Activated naive CD8-positive, alpha-beta T cell treated with anti-CD3 and anti-CD28 coated beads, Interleukin-2, amount 50 U/mL, for 16 hours (primary cell): Measurements from ENCODE around the gene ASTL.
A peak's percentile ranks its signal among the peaks of the same experiment; 100 is the strongest.
"Not testable (repeated sequence)": the region's sequence is repeated elsewhere in the genome, so short reads cannot be mapped to it uniquely, and the experiment has no call there.

Source experiments
- DNase-seq: peaks from one replicate; pipeline ENCODE4 v3.0.0-alpha.2; 2020; ENCODE audit warnings: low read depth, low spot score

The ASTL gene

DNA sequence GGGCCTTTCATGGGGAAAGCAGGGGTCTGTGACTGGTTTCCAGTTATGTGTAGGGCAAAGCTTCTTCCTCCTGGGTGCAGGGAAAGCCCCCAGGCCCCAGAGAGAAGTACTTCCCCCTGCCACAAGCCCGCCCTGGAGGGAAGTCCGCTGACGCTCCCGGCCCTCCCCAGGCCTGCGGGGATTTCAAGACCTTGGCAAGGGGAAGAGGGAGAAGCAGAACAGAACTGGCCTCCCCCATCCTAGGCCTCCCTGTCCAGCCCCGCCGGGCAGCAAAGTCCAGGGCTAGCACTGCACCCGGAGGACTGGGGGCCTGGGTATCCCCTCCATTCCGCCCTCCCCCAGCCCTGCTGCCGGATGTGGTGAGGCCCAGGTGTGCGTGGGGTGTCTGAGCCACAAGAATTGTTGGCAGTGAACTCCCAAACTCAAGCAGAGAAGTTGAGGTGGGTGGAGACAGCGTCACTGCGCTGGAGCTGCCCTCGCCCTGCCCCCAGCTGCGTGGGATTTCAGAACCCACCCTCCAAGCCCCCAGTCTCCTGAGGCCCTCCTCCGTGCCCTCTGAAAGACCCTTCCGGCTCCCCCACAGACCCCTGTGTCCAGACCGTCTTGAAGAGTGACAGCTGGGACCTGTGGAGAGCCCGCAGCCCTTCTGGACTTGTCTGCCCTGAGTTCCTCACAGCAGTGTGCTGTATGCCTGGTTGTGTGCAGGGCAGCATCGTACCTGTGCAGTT is 8.0 kb upstream of the ASTL start:
- DNase-seq: peak; percentile 82

GRCh38 chr2:96145848-96146152 is 7.5 kb upstream of the ASTL start:
- no peak for DNase-seq

- peak; percentile 81 for DNase-seq
Observed at GRCh38 chr2:96145036-96145847, 6.9 kb upstream of the ASTL start, which contains the start of gene DUSP2. TSS of gene DUSP2 (minus strand) at chr2:96145440. CDS start at chr2:96145354, 86 bp downstream.

GRCh38 chr2:96144481-96145035 is 6.3 kb upstream of the ASTL start:
- no peak for DNase-seq

DNA sequence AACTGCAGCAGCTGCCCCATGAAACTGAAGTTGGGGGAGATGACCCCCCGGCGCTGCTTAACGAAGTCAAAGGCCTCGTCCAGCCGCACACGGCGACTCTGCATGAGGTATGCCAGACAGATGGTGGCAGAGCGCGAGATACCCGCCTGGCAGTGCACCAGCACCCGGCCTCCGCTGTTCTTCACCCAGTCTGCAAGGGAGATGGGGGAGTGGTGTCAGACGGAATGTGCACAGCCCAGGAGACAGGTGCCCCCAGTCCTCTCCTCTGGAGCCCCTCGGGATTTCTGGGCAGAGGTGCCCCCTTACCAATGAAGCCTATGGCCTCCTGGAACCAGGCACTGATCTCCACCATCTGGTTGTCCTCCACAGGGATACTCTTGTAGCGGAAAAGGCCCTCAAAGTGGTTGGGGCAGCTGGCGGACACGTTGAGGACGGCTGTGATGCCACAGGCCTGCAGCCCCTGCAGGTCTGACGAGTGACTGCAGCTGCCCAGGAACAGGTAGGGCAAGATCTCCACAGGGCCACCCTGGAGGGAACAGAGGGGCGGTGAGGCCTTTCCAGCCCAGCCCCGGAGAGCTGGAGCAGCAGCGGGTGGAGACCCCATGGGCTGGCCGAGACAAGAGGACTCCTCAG is 5.7 kb upstream of the ASTL start:
- DNase-seq: no peak

DNA sequence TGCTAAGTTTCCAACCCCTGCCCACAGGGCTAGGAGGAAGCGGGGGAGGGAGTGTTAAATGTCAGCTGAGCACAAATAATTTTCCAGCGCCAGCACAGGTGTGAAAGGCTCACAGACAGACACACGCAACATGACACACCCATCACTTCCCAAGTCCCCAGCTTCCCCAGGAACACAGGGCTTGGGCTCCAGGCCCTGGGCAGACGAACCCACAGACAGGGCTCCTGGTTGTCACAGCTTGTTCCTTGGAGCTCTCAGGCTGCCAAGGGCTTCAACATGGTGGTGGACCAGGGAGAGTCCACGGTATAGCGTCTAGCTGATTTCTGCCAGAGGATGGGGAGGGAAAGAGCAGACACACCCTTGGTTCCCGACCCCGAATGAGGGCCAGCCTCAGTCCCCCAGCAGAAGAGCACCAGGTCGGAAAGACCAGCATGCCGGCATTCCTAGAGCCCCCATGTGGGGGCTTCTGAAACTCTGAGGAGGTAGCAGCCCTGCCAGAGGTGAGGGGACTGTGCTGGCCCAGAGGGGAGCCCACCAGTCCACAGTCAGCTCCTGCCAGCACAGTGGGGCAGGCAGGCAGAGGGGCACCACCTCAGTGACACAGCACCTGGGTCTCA is 5.0 kb upstream of the ASTL start:
- DNase-seq: no peak

- DNase-seq: peak; percentile 53
Observed at GRCh38 chr2:96142217-96143113, 4.2 kb upstream of the ASTL start.

GRCh38 chr2:96141624-96141967 is 3.3 kb upstream of the ASTL start:
- not testable (repeated sequence) for DNase-seq

GRCh38 chr2:96140941-96141623 is 2.8 kb upstream of the ASTL start:
- no peak for DNase-seq

- no peak for DNase-seq
Observed at GRCh38 chr2:96139181-96139758, 968 bp upstream of the ASTL start.

- DNase-seq: no peak
Observed at GRCh38 chr2:96137321-96138178, 752 bp downstream of the ASTL start.

DNA sequence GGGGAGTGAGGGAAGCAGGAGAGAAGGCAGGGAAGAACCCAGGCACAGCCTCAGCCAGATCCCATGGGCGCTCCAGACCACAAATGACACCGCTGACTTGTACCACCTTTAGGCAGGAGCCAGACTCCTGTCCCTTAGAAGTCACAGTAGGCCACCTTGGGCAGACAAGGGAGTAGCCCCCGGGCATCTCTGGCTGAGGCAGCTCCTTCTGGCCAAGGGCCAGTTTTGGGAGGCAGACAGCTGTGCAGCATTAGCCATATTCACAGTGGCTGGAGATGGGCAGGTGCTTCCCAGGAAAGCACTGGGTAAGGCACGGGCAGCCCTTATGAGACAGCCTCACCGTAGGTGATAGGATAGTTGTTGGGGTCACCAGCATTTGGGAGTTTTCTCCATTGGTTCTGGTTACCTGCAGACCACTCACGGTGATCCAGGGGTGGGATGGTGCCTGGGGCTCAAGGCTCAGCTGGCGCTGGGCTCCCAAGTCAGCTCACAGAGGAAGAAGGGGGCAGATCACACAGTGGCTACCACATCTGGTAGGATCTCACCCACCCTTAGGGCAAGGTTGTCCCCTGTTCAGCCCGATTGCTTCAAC is 2.1 kb downstream of the ASTL start:
- DNase-seq: no peak

- no peak for DNase-seq
Observed at GRCh38 chr2:96135621-96136020, 2.7 kb downstream of the ASTL start.

DNA sequence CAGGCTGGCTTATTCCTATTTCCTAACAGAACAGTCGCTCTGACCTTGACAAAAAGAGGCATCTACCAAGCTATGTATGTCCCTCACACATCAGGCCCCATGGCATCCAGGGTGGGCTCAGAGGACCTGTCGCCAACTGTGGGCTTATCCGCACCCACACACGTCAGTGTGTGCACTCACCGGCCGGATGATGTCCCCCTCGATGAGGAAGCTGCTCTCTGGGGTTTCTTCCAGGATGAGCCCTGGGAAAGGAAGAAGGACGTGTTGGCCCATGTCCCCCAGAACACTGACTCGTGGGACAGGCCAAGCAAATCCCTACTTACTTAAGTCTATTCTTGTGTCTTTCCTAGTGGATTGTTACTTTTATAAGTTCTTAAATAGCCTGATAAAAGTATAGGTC is 3.1 kb downstream of the ASTL start:
- no peak for DNase-seq

- DNase-seq: no peak
Observed at GRCh38 chr2:96134421-96134820, 3.9 kb downstream of the ASTL start.

DNA sequence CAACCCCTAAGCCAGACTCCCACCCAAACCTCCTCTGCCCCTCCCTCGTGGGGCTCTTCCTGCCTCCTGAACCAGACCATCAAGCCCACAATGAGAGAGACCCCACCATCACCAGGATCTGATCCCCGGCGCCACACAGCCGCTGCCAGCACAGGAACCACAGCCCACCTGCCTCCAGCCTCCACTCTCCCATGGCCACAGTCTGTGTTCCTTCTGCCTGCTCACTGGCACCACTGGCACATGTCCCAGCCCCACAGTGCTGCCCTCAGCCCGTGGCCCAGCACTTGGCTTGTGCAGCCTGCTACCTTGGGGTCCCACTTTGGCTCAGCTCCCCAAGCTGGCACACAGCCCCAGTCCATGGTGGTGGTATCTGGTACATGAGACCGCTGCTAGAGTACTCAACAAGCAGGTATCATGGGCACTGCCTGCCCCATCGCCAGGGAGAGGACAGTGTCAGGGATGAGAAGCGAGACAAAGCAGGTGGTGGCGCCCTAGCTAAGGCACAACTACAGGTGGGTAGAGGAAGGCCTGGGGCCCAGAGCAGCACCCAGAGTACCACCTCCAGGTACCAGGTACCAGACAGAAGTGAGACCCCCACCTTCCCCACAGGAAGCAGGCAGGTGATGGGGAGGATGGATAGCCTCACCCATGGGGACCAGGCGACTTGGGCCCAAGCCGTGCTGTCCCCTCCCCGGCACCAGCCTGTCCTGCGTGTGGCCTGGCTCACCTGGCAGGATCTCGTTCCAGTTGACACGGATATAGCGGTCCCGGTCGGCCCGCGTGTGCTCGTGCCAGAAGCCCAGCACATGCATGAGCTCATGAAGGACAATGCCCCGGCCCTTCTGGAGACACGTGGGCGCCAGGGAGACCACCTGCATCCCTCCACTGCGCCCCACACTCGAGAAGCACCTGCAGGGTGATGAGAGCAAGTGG is 6.2 kb downstream of the ASTL start:
- DNase-seq: no peak

DNA sequence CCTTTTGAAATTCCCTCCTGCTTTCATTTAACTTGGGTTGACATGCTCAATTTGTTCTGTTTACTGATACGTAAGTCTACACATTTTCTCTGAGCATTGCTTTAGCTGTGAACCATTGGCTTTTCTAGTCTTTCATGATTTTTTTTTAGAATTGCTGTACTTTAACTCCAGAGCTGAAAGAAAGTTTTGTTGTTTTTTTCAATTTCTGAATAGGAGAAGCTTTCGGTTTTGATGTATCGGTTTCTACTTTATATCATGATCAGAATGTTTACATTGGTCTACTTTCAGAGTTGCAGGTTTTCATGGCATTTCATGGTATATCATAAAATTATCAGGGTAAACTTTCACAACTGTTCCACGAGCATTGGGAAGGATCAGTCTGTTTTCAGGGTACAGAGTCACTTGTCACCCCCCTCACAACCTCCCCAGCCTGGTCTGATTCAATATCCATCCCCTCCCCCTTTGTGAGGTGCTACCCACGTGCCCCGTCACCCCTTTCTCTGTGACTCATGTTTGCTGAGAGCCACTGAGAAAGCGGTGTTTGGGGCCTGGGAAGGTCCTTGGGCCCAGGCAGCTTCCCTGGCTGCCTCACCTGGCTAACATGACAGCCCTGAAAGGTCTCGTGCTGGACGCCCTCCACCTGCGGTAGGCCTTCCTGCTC is 7.0 kb downstream of the ASTL start:
- no peak for DNase-seq
